Mesenchymal stem cell (in vitro differentiated cells and primary cell): Measurements from ENCODE around the gene RNF152. TPM values are rescaled to one million over a fixed set of nuclear protein-coding genes. Genes with fewer than 3 reads are reported as not detected.

ENCODE experiments used
- DNase-seq: peaks from one replicate; pipeline ENCODE4 v3.0.0-alpha.2; 2013
- H2AFZ ChIP-seq: one replicate; pipeline ENCODE4 v1.6.1; 2013; ENCODE audit warnings: low read depth, mild to moderate bottlenecking, control low read depth, inconsistent platforms, low read length, moderate library complexity
- H2AK5ac ChIP-seq: 2 replicates; pipeline ENCODE4 v1.6.1; 2013; ENCODE audit warnings: low read length, moderate library complexity, mild to moderate bottlenecking, inconsistent platforms; ENCODE audit not compliant: severe bottlenecking
- H2BK120ac ChIP-seq: one replicate; pipeline ENCODE4 v1.6.1; 2013; ENCODE audit warnings: low read depth, mild to moderate bottlenecking, inconsistent platforms, low read length, moderate library complexity
- H2BK12ac ChIP-seq, 2 experiments: one replicate each; pipeline ENCODE4 v1.6.1; 2013; ENCODE audit warnings: inconsistent platforms in 2 of 2, low read length in 2 of 2, mild to moderate bottlenecking in 2 of 2, moderate library complexity in 2 of 2, control low read depth in 1 of 2
- H2BK15ac ChIP-seq: one replicate; pipeline ENCODE4 v1.6.1; 2013; ENCODE audit warnings: mild to moderate bottlenecking, low read depth, inconsistent platforms; ENCODE audit not compliant: poor library complexity, severe bottlenecking
- H2BK5ac ChIP-seq: 2 replicates; pipeline ENCODE4 v1.6.1; 2013; ENCODE audit warnings: low read depth, mild to moderate bottlenecking, low read length, control low read depth, inconsistent platforms; ENCODE audit not compliant: poor library complexity, severe bottlenecking
- H3K14ac ChIP-seq, 2 experiments: one replicate each; pipeline ENCODE4 v1.6.1; 2013; ENCODE audit warnings: inconsistent platforms in 2 of 2, low read length in 2 of 2, control low read depth in 1 of 2, mild to moderate bottlenecking in 1 of 2, moderate library complexity in 1 of 2
- H3K18ac ChIP-seq, 2 experiments: one replicate each; pipeline ENCODE4 v1.6.1; 2013; ENCODE audit warnings: inconsistent platforms in 2 of 2, low read length in 2 of 2, control low read depth in 1 of 2, low read depth in 1 of 2, mild to moderate bottlenecking in 1 of 2
- H3K23ac ChIP-seq, 2 experiments: one replicate each; pipeline ENCODE4 v1.6.1; 2013; ENCODE audit warnings: inconsistent platforms in 2 of 2, low read length in 2 of 2, mild to moderate bottlenecking in 2 of 2, moderate library complexity in 2 of 2, control low read depth in 1 of 2
- H3K27ac ChIP-seq: 2 replicates; pipeline ENCODE4 v1.5.1; 2013; ENCODE audit warnings: mild to moderate bottlenecking, moderate library complexity, low read length, control low read depth, inconsistent platforms; ENCODE audit not compliant: poor library complexity, severe bottlenecking
- H3K27me3 ChIP-seq, 2 experiments: 2 replicates each; pipeline versions ENCODE4 v1.6.1 to v1.7.0; 2013; ENCODE audit warnings: low read length in 2 of 2, mild to moderate bottlenecking in 2 of 2, moderate library complexity in 2 of 2, control low read depth in 1 of 2, inconsistent platforms in 1 of 2; ENCODE audit not compliant: control insufficient read depth in 1 of 2, insufficient read depth in 1 of 2
- H3K36me3 ChIP-seq, 2 experiments: 2 replicates each; pipeline versions ENCODE4 v1.6.1 to v1.7.0; 2013; ENCODE audit warnings: low read length in 2 of 2, control low read depth in 1 of 2, inconsistent platforms in 1 of 2, low read depth in 1 of 2, mild to moderate bottlenecking in 1 of 2; ENCODE audit not compliant: insufficient read depth in 2 of 2, control insufficient read depth in 1 of 2
- H3K4ac ChIP-seq, 2 experiments: one replicate each; pipeline ENCODE4 v1.6.1; 2013; ENCODE audit warnings: inconsistent platforms in 2 of 2, low read length in 2 of 2, mild to moderate bottlenecking in 2 of 2, moderate library complexity in 2 of 2, control low read depth in 1 of 2, low read depth in 1 of 2
- H3K4me1 ChIP-seq: 2 replicates; pipeline ENCODE4 v1.6.1; 2013; ENCODE audit warnings: low read depth, low read length, control low read depth; ENCODE audit not compliant: control insufficient read depth, insufficient read depth
- H3K4me2 ChIP-seq: 2 replicates; pipeline ENCODE4 v1.6.1; 2013; ENCODE audit warnings: low read length, mild to moderate bottlenecking, inconsistent platforms; ENCODE audit not compliant: poor library complexity, severe bottlenecking
- H3K4me3 ChIP-seq, 2 experiments: 2 replicates each; pipeline versions ENCODE4 v1.5.1 to v1.7.0; 2013; ENCODE audit warnings: low read length in 2 of 2, mild to moderate bottlenecking in 2 of 2, control low read depth in 1 of 2, low read depth in 1 of 2; ENCODE audit not compliant: insufficient read depth in 1 of 2
- H3K79me1 ChIP-seq: replicated peaks from 2 replicates; pipeline ENCODE4 v1.6.1; 2013; ENCODE audit warnings: mild to moderate bottlenecking, control low read depth, low read length, inconsistent platforms; ENCODE audit not compliant: poor library complexity, severe bottlenecking
- H3K9ac ChIP-seq: 2 replicates; pipeline ENCODE4 v1.7.0; 2013; ENCODE audit warnings: mild to moderate bottlenecking, low read length, moderate library complexity
- H3K9me3 ChIP-seq: 2 replicates; pipeline ENCODE4 v1.7.0; 2013; ENCODE audit warnings: mild to moderate bottlenecking, low read length; ENCODE audit not compliant: control insufficient read depth
- H4K8ac ChIP-seq: one replicate; pipeline ENCODE4 v1.6.1; 2013; ENCODE audit warnings: inconsistent platforms, mild to moderate bottlenecking, low read length, moderate library complexity
- H4K91ac ChIP-seq: one replicate; pipeline ENCODE4 v1.6.1; 2013; ENCODE audit warnings: mild to moderate bottlenecking, low read length, inconsistent platforms
- WGBS: methylation state at CpG from one replicate; pipeline ENCODE4 v1.1.7; 2013; ENCODE audit warnings: mixed read lengths; 5-methylcytosine and 5-hydroxymethylcytosine counted together
- polyA plus RNA-seq, 2 experiments: library from polyadenylated mRNA; stranded (reverse); fragments of 200-250 nt; gene quantifications; one replicate each; pipeline ENCODE4 v1.2.3, GENCODE V29; 2013

Gene RNF152
- 8.3 TPM for polyA plus RNA-seq (2013, experiment 1 of 2)
- polyA plus RNA-seq (2013, experiment 2 of 2) = 8.2 TPM

GRCh38 chr18:61892683-61893308, at the start of gene RNF152:
Gene RNF152 (minus strand): TSS chr18:61893007. CDS start chr18:61816463, 76,544 bp downstream.
- peak within 1 kb of the TSS; percentile 75 for H4K8ac ChIP-seq
- peaks cover 14% of the 10 kb centered on the region for H3K4me1 ChIP-seq
- peak within 1 kb of the TSS; percentile 71 to 87 for H3K4me3 ChIP-seq
- peak within 1 kb of the TSS; percentile 94 to 97 for H3K18ac ChIP-seq
- H2BK15ac ChIP-seq = peak within 1 kb of the TSS; percentile 99
- no peak within 1 kb of the TSS for H2BK5ac ChIP-seq
- H3K9me3 ChIP-seq = no peaks in the 10 kb centered on the region
- peak within 1 kb of the TSS; percentile 78 for H4K91ac ChIP-seq
- H2BK120ac ChIP-seq = peak within 1 kb of the TSS; percentile 99
- no peak within 1 kb of the TSS for H2AK5ac ChIP-seq
- peak within 1 kb of the TSS; percentile 83 to 92 for H3K4ac ChIP-seq
- H3K27ac ChIP-seq = no peak within 1 kb of the TSS
- peak within 1 kb of the TSS in 1 of 2 experiments; percentile 94 for H3K14ac ChIP-seq
- peak within 1 kb of the TSS; percentile 67 for H2AFZ ChIP-seq
- no peaks in the 10 kb centered on the region for H3K79me1 ChIP-seq
- DNase-seq = peak; percentile 54
- peak within 1 kb of the TSS; percentile 79 for H3K9ac ChIP-seq
- no peaks in the 10 kb centered on the region for H3K27me3 ChIP-seq
- peak within 1 kb of the TSS; percentile 100 for H3K4me2 ChIP-seq
- peak within 1 kb of the TSS in 1 of 2 experiments; percentile 90 for H2BK12ac ChIP-seq
- no peaks in the 10 kb centered on the region for H3K36me3 ChIP-seq
- WGBS = 12% methylated on average over 22 of the region's 28 CpGs
- H3K23ac ChIP-seq = peak within 1 kb of the TSS in 1 of 2 experiments; percentile 97

- Histone ChIP-seq H3K4ac (peak overlapping the region in 1 of 2 experiments; percentile 41), H3K27ac (no peak overlapping the region), H3K14ac (no peak overlapping the region), H3K79me1 (no peaks in the 10 kb centered on the region), H3K27me3 (no peaks in the 10 kb centered on the region), H3K9ac (peak overlapping the region; percentile 9), H2BK5ac (no peak overlapping the region), H3K4me2 (no peak overlapping the region), H3K4me1 (no peaks in the 10 kb centered on the region), H3K36me3 (no peaks in the 10 kb centered on the region), H4K91ac (no peak overlapping the region), H2AK5ac (no peak overlapping the region), H4K8ac (no peak overlapping the region), H3K18ac (no peak overlapping the region), H3K4me3 (no peak overlapping the region), H2BK120ac (no peak overlapping the region), H3K23ac (no peak overlapping the region), H2BK15ac (no peak overlapping the region), H2BK12ac (no peak overlapping the region), H2AFZ (no peak overlapping the region), H3K9me3 (no peaks in the 10 kb centered on the region)
- DNase-seq = peak; percentile 18
- WGBS = 100% methylated on average over 1 of the region's 1 CpG
Observed at GRCh38 chr18:61941948-61942471, 49.2 kb upstream of the RNF152 start.

GRCh38 chr18:61939046-61939674, 46.4 kb upstream of the RNF152 start:
- no peak overlapping the region for H2BK15ac ChIP-seq
- no peak overlapping the region for H3K4ac ChIP-seq
- no peaks in the 10 kb centered on the region for H3K9me3 ChIP-seq
- no peaks in the 10 kb centered on the region for H3K27me3 ChIP-seq
- H3K4me2 ChIP-seq = no peak overlapping the region
- no peak overlapping the region for H4K91ac ChIP-seq
- no peak overlapping the region for H2BK5ac ChIP-seq
- no peak overlapping the region for H3K18ac ChIP-seq
- H3K4me1 ChIP-seq = no peaks in the 10 kb centered on the region
- H4K8ac ChIP-seq = no peak overlapping the region
- no peak for DNase-seq
- no peak overlapping the region for H3K4me3 ChIP-seq
- no peaks in the 10 kb centered on the region for H3K79me1 ChIP-seq
- H2BK120ac ChIP-seq = no peak overlapping the region
- H3K23ac ChIP-seq = no peak overlapping the region
- H2AK5ac ChIP-seq = no peak overlapping the region
- 89% methylated on average over 3 of the region's 4 CpGs for WGBS
- no peak overlapping the region for H3K14ac ChIP-seq
- H2BK12ac ChIP-seq = no peak overlapping the region
- H3K36me3 ChIP-seq = no peaks in the 10 kb centered on the region
- H3K9ac ChIP-seq = no peak overlapping the region
- H2AFZ ChIP-seq = no peak overlapping the region
- no peak overlapping the region for H3K27ac ChIP-seq

- no peaks in the 10 kb centered on the region for H3K79me1 ChIP-seq
- H2AFZ ChIP-seq = no peak overlapping the region
- H3K4me3 ChIP-seq = no peak overlapping the region
- no peak overlapping the region for H3K14ac ChIP-seq
- no peaks in the 10 kb centered on the region for H3K4me1 ChIP-seq
- H3K9me3 ChIP-seq = no peaks in the 10 kb centered on the region
- H3K9ac ChIP-seq = no peak overlapping the region
- no peaks in the 10 kb centered on the region for H3K36me3 ChIP-seq
- H3K18ac ChIP-seq = no peak overlapping the region
- H4K91ac ChIP-seq = no peak overlapping the region
- no peak overlapping the region for H4K8ac ChIP-seq
- DNase-seq = no peak
- no peak overlapping the region for H2BK5ac ChIP-seq
- H3K27me3 ChIP-seq = no peaks in the 10 kb centered on the region
- no peak overlapping the region for H2BK15ac ChIP-seq
- H3K27ac ChIP-seq = no peak overlapping the region
- no peak overlapping the region for H3K23ac ChIP-seq
- H2AK5ac ChIP-seq = no peak overlapping the region
- no peak overlapping the region for H2BK120ac ChIP-seq
- H3K4ac ChIP-seq = no peak overlapping the region
- no peak overlapping the region for H3K4me2 ChIP-seq
- WGBS = 75% methylated on average over 3 of the region's 3 CpGs
- no peak overlapping the region for H2BK12ac ChIP-seq
Observed at GRCh38 chr18:61935362-61935761, 42.6 kb upstream of the RNF152 start.
